SK-N-SH (cell line): ENCODE results near the gene XAB2. TPM values are rescaled to one million over a fixed set of nuclear protein-coding genes. Genes with fewer than 3 reads are reported as not detected.
A peak's percentile ranks its signal among the peaks of the same experiment; 100 is the strongest.

Experiments
- CTCF ChIA-PET: fragments of 300-600, 350-600 bp; formaldehyde crosslinking; extraction: SDS; loops from one replicate; lab custom pipeline; 2021; lab: Yijun Ruan, JAX
- POLR2A ChIA-PET: fragments of 350-600 bp; sonication (Branson Sonifier 250); formaldehyde crosslinking; extraction: SDS; loops from one replicate; lab custom pipeline; 2020; ENCODE audit warnings: antibody characterized with exemption, inconsistent platforms; lab: Yijun Ruan, JAX
- DNase-seq: peaks from one replicate; pipeline ENCODE4 v3.0.0; 2012
- H2AFZ ChIP-seq: fragments of 200-600 bp; sonication (generic); 2 replicates; pipeline ENCODE4 v1.8.1; 2016; ENCODE audit warnings: antibody characterized with exemption, mild to moderate bottlenecking, low read depth
- H3F3A ChIP-seq: fragments of 200-600 bp; sonication (generic); replicated peaks from 2 replicates; pipeline ENCODE3; 2016; ENCODE audit warnings: antibody characterized with exemption, mild to moderate bottlenecking; ENCODE audit not compliant: insufficient read depth
- H3K27ac ChIP-seq, 2 experiments: fragments of 200-500 bp in 1 of 2; fragments of 200-600 bp in 1 of 2; sonication (Bioruptor generic) in 1 of 2; sonication (generic), shearing (Covaris generic) in 1 of 2; 2 replicates each; pipeline versions ENCODE4 v1.5.1 to v1.6.1; 2014 to 2016; ENCODE audit warnings: low read depth in 2 of 2, inconsistent platforms in 1 of 2, low read length in 1 of 2, mild to moderate bottlenecking in 1 of 2, mixed read lengths in 1 of 2
- H3K27me3 ChIP-seq: fragments of 200-600 bp; sonication (generic), shearing (Covaris generic); 2 replicates; pipeline ENCODE4 v1.6.1; 2016; ENCODE audit warnings: mixed run types; ENCODE audit not compliant: insufficient read depth
- H3K36me3 ChIP-seq, 2 experiments: fragments of 200-500 bp in 1 of 2; fragments of 200-600 bp in 1 of 2; sonication (Bioruptor generic) in 1 of 2; sonication (generic) in 1 of 2; replicated peaks in 1 of 2; 2 replicates each; pipeline versions ENCODE3 to v1.5.1; 2014 to 2016; ENCODE audit warnings: low read length in 1 of 2, mild to moderate bottlenecking in 1 of 2; ENCODE audit not compliant: insufficient read depth in 2 of 2, control insufficient read depth in 1 of 2
- H3K4me1 ChIP-seq, 2 experiments: fragments of 200-500 bp in 1 of 2; fragments of 200-600 bp in 1 of 2; sonication (Bioruptor generic) in 1 of 2; sonication (generic), shearing (Covaris generic) in 1 of 2; 2 replicates each; pipeline versions ENCODE4 v1.5.1 to v1.6.1; 2014 to 2016; ENCODE audit warnings: low read depth in 1 of 2, low read length in 1 of 2, mixed run types in 1 of 2; ENCODE audit not compliant: insufficient read depth in 2 of 2, control insufficient read depth in 1 of 2
- H3K4me2 ChIP-seq: fragments of 200-600 bp; sonication (generic), shearing (Covaris generic); 2 replicates; pipeline ENCODE4 v1.6.1; 2017; ENCODE audit warnings: mixed run types
- H3K4me3 ChIP-seq, 2 experiments: fragments of 200-500 bp in 1 of 2; fragments of 200-600 bp in 1 of 2; sonication (Bioruptor generic) in 1 of 2; sonication (generic), shearing (Covaris generic) in 1 of 2; 2 replicates each; pipeline versions ENCODE4 v1.5.1 to v1.8.1; 2014 to 2016; ENCODE audit warnings: low read depth in 2 of 2, inconsistent platforms in 1 of 2, low read length in 1 of 2, mild to moderate bottlenecking in 1 of 2, mixed read lengths in 1 of 2, moderate library complexity in 1 of 2
- H3K79me2 ChIP-seq: fragments of 200-600 bp; sonication (generic); 2 replicates; pipeline ENCODE4 v1.8.1; 2017; ENCODE audit warnings: mild to moderate bottlenecking; ENCODE audit not compliant: insufficient read depth
- H3K9ac ChIP-seq: fragments of 200-600 bp; sonication (generic); 2 replicates; pipeline ENCODE4 v1.6.1; 2017; ENCODE audit warnings: mixed run types
- H3K9me2 ChIP-seq: fragments of 200-600 bp; sonication (generic); 2 replicates; pipeline ENCODE4 v1.6.1; 2017; ENCODE audit warnings: mixed run types
- H3K9me3 ChIP-seq: fragments of 200-600 bp; sonication (generic); 2 replicates; pipeline ENCODE4 v1.6.1; 2017; ENCODE audit warnings: mixed run types, mild to moderate bottlenecking, moderate library complexity
- H4K20me1 ChIP-seq: fragments of 200-600 bp; sonication (generic); 2 replicates; pipeline ENCODE4 v1.6.1; 2017; ENCODE audit warnings: mild to moderate bottlenecking, mixed run types; ENCODE audit not compliant: insufficient read depth
- ELF1 ChIP-seq: IDR thresholded peaks from 2 replicates; pipeline ENCODE4 v1.4.0; 2012
- EZH2phosphoT487 ChIP-seq: fragments of 200-600 bp; sonication (generic); IDR thresholded peaks from 2 replicates; pipeline ENCODE4 v1.6.1; 2017; ENCODE audit warnings: low read depth, mixed run types, mild to moderate bottlenecking, antibody characterized with exemption, moderate library complexity, borderline replicate concordance
- FOSL2 ChIP-seq: IDR thresholded peaks from 2 replicates; pipeline ENCODE4 v1.4.0; 2012; ENCODE audit warnings: low read depth, mild to moderate bottlenecking, moderate library complexity, borderline replicate concordance
- FOXM1 ChIP-seq: IDR thresholded peaks from 2 replicates; pipeline ENCODE4 v1.4.0; 2012; ENCODE audit warnings: low read depth, mild to moderate bottlenecking
- GATA2 ChIP-seq: sonication (generic); formaldehyde crosslinking; IDR thresholded peaks from 2 replicates; pipeline ENCODE4 v1.5.0; 2020; ENCODE audit warnings: mild to moderate bottlenecking, missing genetic modification reagents
- MEF2A ChIP-seq: IDR thresholded peaks from 2 replicates; pipeline ENCODE4 v1.4.0; 2012; ENCODE audit warnings: low read depth, borderline replicate concordance
- RCOR1 ChIP-seq: fragments of 150-350 bp; IDR thresholded peaks from 2 replicates; pipeline ENCODE4 v1.6.1; 2017; ENCODE audit warnings: antibody characterized with exemption, low read length
- WGBS: methylation state at CpG from one replicate; pipeline ENCODE4 v1.1.6; 2017; ENCODE audit warnings: low lambda C conversion rate; 5-methylcytosine and 5-hydroxymethylcytosine counted together
- polyA plus RNA-seq, 3 experiments: library from polyadenylated mRNA; depleted of rRNA; stranded (reverse); fragments of >200 nt; gene quantifications; 2 replicates each; pipeline ENCODE4 v1.2.3, GENCODE V29; 2012
- TF ChIP-seq, protein P1 (sequence below): fragments of 150-350 bp; IDR thresholded peaks from 2 replicates; pipeline ENCODE4 v1.6.1; 2017; ENCODE audit warnings: antibody characterized with exemption, low read length, low read depth, borderline replicate concordance
- TF ChIP-seq, protein P2 (sequence below): fragments of 150-350 bp; IDR thresholded peaks from 2 replicates; pipeline ENCODE4 v1.6.1; 2016; ENCODE audit warnings: mild to moderate bottlenecking, low read depth, low read length
- TF ChIP-seq, protein P3 (sequence below): IDR thresholded peaks from 2 replicates; pipeline ENCODE4 v1.4.0; 2012; ENCODE audit warnings: low read depth, borderline replicate concordance

The XAB2 gene
- polyA plus RNA-seq, 1 of the 3 experiments (the other 2 are of a cell fraction), result 43.3 TPM

- Histone ChIP-seq H3K9ac (no peak overlapping the region), H3K9me3 (no peaks in the 10 kb centered on the region), H3K36me3 (no peaks in the 10 kb centered on the region), H3F3A (no peaks in the 10 kb centered on the region), H3K27me3 (peaks cover 22% of the 10 kb centered on the region), H3K4me3 (no peak overlapping the region), H3K79me2 (no peaks in the 10 kb centered on the region), H3K9me2 (no peaks in the 10 kb centered on the region), H3K4me1 (peaks cover 0 to 8% of the 10 kb centered on the region in 2 experiments; a peak in 1 of 4 replicates), H2AFZ (no peak overlapping the region), H4K20me1 (no peaks in the 10 kb centered on the region), H3K4me2 (no peak overlapping the region), H3K27ac (no peak overlapping the region)
- 89% methylated on average over 9 of the region's 9 CpGs for WGBS
- TF ChIP-seq EZH2phosphoT487, result no peak
- TF ChIP-seq, protein P1, sequence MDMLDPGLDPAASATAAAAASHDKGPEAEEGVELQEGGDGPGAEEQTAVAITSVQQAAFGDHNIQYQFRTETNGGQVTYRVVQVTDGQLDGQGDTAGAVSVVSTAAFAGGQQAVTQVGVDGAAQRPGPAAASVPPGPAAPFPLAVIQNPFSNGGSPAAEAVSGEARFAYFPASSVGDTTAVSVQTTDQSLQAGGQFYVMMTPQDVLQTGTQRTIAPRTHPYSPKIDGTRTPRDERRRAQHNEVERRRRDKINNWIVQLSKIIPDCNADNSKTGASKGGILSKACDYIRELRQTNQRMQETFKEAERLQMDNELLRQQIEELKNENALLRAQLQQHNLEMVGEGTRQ, result no peak
- TF ChIP-seq, protein P2, sequence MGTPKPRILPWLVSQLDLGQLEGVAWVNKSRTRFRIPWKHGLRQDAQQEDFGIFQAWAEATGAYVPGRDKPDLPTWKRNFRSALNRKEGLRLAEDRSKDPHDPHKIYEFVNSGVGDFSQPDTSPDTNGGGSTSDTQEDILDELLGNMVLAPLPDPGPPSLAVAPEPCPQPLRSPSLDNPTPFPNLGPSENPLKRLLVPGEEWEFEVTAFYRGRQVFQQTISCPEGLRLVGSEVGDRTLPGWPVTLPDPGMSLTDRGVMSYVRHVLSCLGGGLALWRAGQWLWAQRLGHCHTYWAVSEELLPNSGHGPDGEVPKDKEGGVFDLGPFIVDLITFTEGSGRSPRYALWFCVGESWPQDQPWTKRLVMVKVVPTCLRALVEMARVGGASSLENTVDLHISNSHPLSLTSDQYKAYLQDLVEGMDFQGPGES, result no peak
- CTCF ChIA-PET, result interaction anchor here (1.1 to 2.8 kb wide), 7 partner anchors 10 to 255 kb away, joined by 3 to 12 read pairs (median 3); no protein-coding TSS in a partner anchor
- no peak for DNase-seq
- POLR2A ChIA-PET, result interaction anchor here (2.4 kb wide), 1 partner anchor 8 kb away, joined by 9 read pairs; no protein-coding TSS in a partner anchor
Observed at GRCh38 chr19:7597689-7598088, 31.7 kb downstream of the XAB2 start.

GRCh38 chr19:7596211-7596937, 33.0 kb downstream of the XAB2 start:
- peak; percentile 70 for DNase-seq
- Histone ChIP-seq H3K4me1 (peaks cover 0 to 8% of the 10 kb centered on the region in 2 experiments; a peak in 1 of 4 replicates), H3K79me2 (no peaks in the 10 kb centered on the region), H3K4me2 (no peak overlapping the region), H3K36me3 (no peaks in the 10 kb centered on the region), H3F3A (no peaks in the 10 kb centered on the region), H3K9me3 (no peaks in the 10 kb centered on the region), H3K27ac (no peak overlapping the region), H3K27me3 (peaks cover 22% of the 10 kb centered on the region), H3K9me2 (no peaks in the 10 kb centered on the region), H4K20me1 (no peaks in the 10 kb centered on the region), H3K9ac (no peak overlapping the region), H2AFZ (no peak overlapping the region), H3K4me3 (peak overlapping the region in 1 of 2 experiments; percentile 48; a peak in 2 of 4 replicates)
- ChIA-PET POLR2A (interaction anchor here (0.6 to 2.4 kb wide), 4 partner anchors 9 to 33 kb away, joined by 3 to 9 read pairs (median 4); partner anchors contain the start of genes PET100 and XAB2), CTCF (interaction anchor here (0.7 to 2.8 kb wide), 7 partner anchors 11 to 53 kb away, joined by 3 to 19 read pairs (median 3); no protein-coding TSS in a partner anchor)
- WGBS, result 14% methylated on average over 19 of the region's 70 CpGs
- TF ChIP-seq, protein P2, result no peak
- no peak for TF ChIP-seq ELF1
- no peak for TF ChIP-seq FOSL2
- TF ChIP-seq RCOR1, result no peak
- no peak for TF ChIP-seq MEF2A
- TF ChIP-seq GATA2, result no peak
- TF ChIP-seq, protein P3, sequence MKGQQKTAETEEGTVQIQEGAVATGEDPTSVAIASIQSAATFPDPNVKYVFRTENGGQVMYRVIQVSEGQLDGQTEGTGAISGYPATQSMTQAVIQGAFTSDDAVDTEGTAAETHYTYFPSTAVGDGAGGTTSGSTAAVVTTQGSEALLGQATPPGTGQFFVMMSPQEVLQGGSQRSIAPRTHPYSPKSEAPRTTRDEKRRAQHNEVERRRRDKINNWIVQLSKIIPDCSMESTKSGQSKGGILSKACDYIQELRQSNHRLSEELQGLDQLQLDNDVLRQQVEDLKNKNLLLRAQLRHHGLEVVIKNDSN, result no peak
- no peak for TF ChIP-seq FOXM1
